ENCODE results near the gene TCEANC2.

- TF ChIP-seq POLR2A (IDR thresholded peaks at IDR 0.05): no peak
- no peak for TF ChIP-seq CTCF (IDR thresholded peaks at IDR 0.05)
- TF ChIP-seq POLR2AphosphoS5 (IDR thresholded peaks at IDR 0.05): no peak
- TF ChIP-seq EP300 (IDR thresholded peaks at IDR 0.05; ENCODE audit: low read depth): no peak
These were observed 11.6 kb upstream of the TCEANC2 start for GRCh38 chr1:54041806-54042205.

Measured in transverse colon (tissue), 4 donors.